IMR-90 (cell line): ENCODE results near the gene NELFCD. TPM values are rescaled to one million over a fixed set of nuclear protein-coding genes. Genes with fewer than 3 reads are reported as not detected.

Experiments used
- ATAC-seq: fragments of 200-7000 bp; cut with Tn5 transposase; 2 replicates; pipeline ENCODE4 v1.9.1; 2020; ENCODE audit warnings: low read depth, mild to moderate bottlenecking, moderate library complexity
- BruUV-seq: library from RNA; stranded (reverse); fragments of 400-500 nt; replicated peaks from 2 replicates; lab custom pipeline; 2021; lab: Mats Ljungman, UMichigan
- CTCF ChIA-PET: fragments of 300-600 bp; formaldehyde crosslinking; extraction: SDS; loops from one replicate; lab custom pipeline; 2021; ENCODE audit warnings: antibody characterized with exemption; lab: Yijun Ruan, JAX
- POLR2A ChIA-PET: fragments of 300-600 bp; sonication (Branson Sonifier 250); formaldehyde crosslinking; loops from one replicate; lab custom pipeline; 2022; ENCODE audit warnings: antibody characterized with exemption; ENCODE audit not compliant: unreplicated experiment; lab: Charles Lee
- DNase-seq: peaks from one replicate; pipeline ENCODE4 v3.0.0; 2013
- H2AFZ ChIP-seq: replicated peaks from 2 replicates; pipeline ENCODE3; 2013; ENCODE audit warnings: low read length, mild to moderate bottlenecking; ENCODE audit not compliant: poor library complexity
- H2AK5ac ChIP-seq: 2 replicates; pipeline ENCODE4 v1.6.1; 2013; ENCODE audit warnings: low read depth, low read length, inconsistent platforms
- H2AK9ac ChIP-seq: replicated peaks from 2 replicates; pipeline ENCODE3; 2013; ENCODE audit warnings: mild to moderate bottlenecking, low read depth, low read length, moderate library complexity; ENCODE audit not compliant: poor library complexity
- H2BK120ac ChIP-seq: 2 replicates; pipeline ENCODE4 v1.6.1; 2013; ENCODE audit warnings: low read depth, low read length, inconsistent platforms
- H2BK15ac ChIP-seq: 3 replicates; pipeline ENCODE4 v1.6.1; 2013; ENCODE audit warnings: low read depth, low read length, inconsistent platforms
- H2BK20ac ChIP-seq: 2 replicates; pipeline ENCODE4 v1.6.1; 2013; ENCODE audit warnings: low read depth, mild to moderate bottlenecking, inconsistent platforms, low read length, moderate library complexity
- H2BK5ac ChIP-seq: 2 replicates; pipeline ENCODE4 v1.6.1; 2013; ENCODE audit warnings: mild to moderate bottlenecking, low read depth, low read length, inconsistent platforms; ENCODE audit not compliant: poor library complexity, severe bottlenecking
- H3K14ac ChIP-seq: replicated peaks from 2 replicates; pipeline ENCODE4 v1.6.1; 2013; ENCODE audit warnings: low read depth, low read length, inconsistent platforms
- H3K18ac ChIP-seq: 2 replicates; pipeline ENCODE4 v1.6.1; 2013; ENCODE audit warnings: low read depth, low read length, control low read depth
- H3K23ac ChIP-seq: 2 replicates; pipeline ENCODE4 v1.6.1; 2013; ENCODE audit warnings: low read depth, low read length, inconsistent platforms
- H3K27ac ChIP-seq: 2 replicates; pipeline ENCODE4 v1.5.1; 2013; ENCODE audit warnings: mild to moderate bottlenecking, control low read depth, low read length; ENCODE audit not compliant: insufficient read depth
- H3K27me3 ChIP-seq: 2 replicates; pipeline ENCODE4 v1.6.1; 2013; ENCODE audit warnings: low read length; ENCODE audit not compliant: control insufficient read depth, insufficient read depth
- H3K36me3 ChIP-seq: 2 replicates; pipeline ENCODE4 v1.6.1; 2013; ENCODE audit warnings: low read length, mixed read lengths; ENCODE audit not compliant: control insufficient read depth, insufficient read depth
- H3K4ac ChIP-seq: 2 replicates; pipeline ENCODE4 v1.6.1; 2013; ENCODE audit warnings: low read depth, low read length, inconsistent platforms
- H3K4me1 ChIP-seq: 2 replicates; pipeline ENCODE4 v1.6.1; 2013; ENCODE audit warnings: low read length, mixed read lengths; ENCODE audit not compliant: control insufficient read depth, insufficient read depth
- H3K4me2 ChIP-seq: 2 replicates; pipeline ENCODE4 v1.6.1; 2013; ENCODE audit warnings: low read depth, mild to moderate bottlenecking, control low read depth, low read length, moderate library complexity
- H3K4me3 ChIP-seq: 2 replicates; pipeline ENCODE4 v1.5.1; 2013; ENCODE audit warnings: low read depth, mild to moderate bottlenecking, control low read depth, low read length, moderate library complexity; ENCODE audit not compliant: insufficient read depth
- H3K56ac ChIP-seq: 2 replicates; pipeline ENCODE4 v1.6.1; 2013; ENCODE audit warnings: low read length, inconsistent platforms; ENCODE audit not compliant: insufficient read depth; ENCODE audit errors: extremely low read depth
- H3K79me1 ChIP-seq, 2 experiments: 2 replicates each; pipeline ENCODE4 v1.6.1; 2013; ENCODE audit warnings: low read length in 2 of 2, inconsistent platforms in 1 of 2, low read depth in 1 of 2
- H3K9ac ChIP-seq: 2 replicates; pipeline ENCODE4 v1.6.1; 2013; ENCODE audit warnings: low read depth, low read length, control low read depth
- H3K9me1 ChIP-seq: 2 replicates; pipeline ENCODE4 v1.6.1; 2013; ENCODE audit warnings: low read length, inconsistent platforms; ENCODE audit not compliant: insufficient read depth
- H3K9me3 ChIP-seq: 2 replicates; pipeline ENCODE4 v1.6.1; 2013; ENCODE audit warnings: low read length; ENCODE audit not compliant: control insufficient read depth, insufficient read depth
- H4K20me1 ChIP-seq: 2 replicates; pipeline ENCODE4 v1.6.1; 2013; ENCODE audit warnings: low read length, inconsistent platforms; ENCODE audit not compliant: insufficient read depth
- H4K5ac ChIP-seq: 2 replicates; pipeline ENCODE4 v1.6.1; 2013; ENCODE audit warnings: mild to moderate bottlenecking, low read depth, low read length, control low read depth
- H4K8ac ChIP-seq, 2 experiments: 2 replicates each; pipeline ENCODE4 v1.6.1; 2013; ENCODE audit warnings: low read depth in 2 of 2, low read length in 2 of 2, control low read depth in 1 of 2, inconsistent platforms in 1 of 2
- H4K91ac ChIP-seq: 2 replicates; pipeline ENCODE4 v1.6.1; 2013; ENCODE audit warnings: low read depth, low read length, inconsistent platforms; ENCODE audit not compliant: insufficient read depth
- BHLHE40 ChIP-seq: fragments of 150-350 bp; IDR thresholded peaks from 2 replicates; pipeline ENCODE4 v1.6.1; 2016; ENCODE audit warnings: mild to moderate bottlenecking, low read depth, low read length
- CEBPB ChIP-seq: IDR thresholded peaks from 2 replicates; pipeline ENCODE4 v1.6.1; 2012; ENCODE audit warnings: low read depth, low read length, improper control_type of control experiment
- CHD1 ChIP-seq: IDR thresholded peaks from 2 replicates; pipeline ENCODE4 v1.6.1; 2012; ENCODE audit warnings: low read depth, low read length, improper control_type of control experiment
- FOS ChIP-seq: fragments of 150-350 bp; IDR thresholded peaks from 2 replicates; pipeline ENCODE4 v1.6.1; 2016; ENCODE audit warnings: low read depth, low read length
- NFE2L2 ChIP-seq: fragments of 150-350 bp; IDR thresholded peaks from 2 replicates; pipeline ENCODE4 v1.6.1; 2016; ENCODE audit warnings: low read depth, mild to moderate bottlenecking, low read length
- POLR2A ChIP-seq: IDR thresholded peaks from 2 replicates; pipeline ENCODE4 v1.6.1; 2012; ENCODE audit warnings: mild to moderate bottlenecking, low read depth, low read length
- RCOR1 ChIP-seq: IDR thresholded peaks from 2 replicates; pipeline ENCODE4 v1.6.1; 2012; ENCODE audit warnings: mild to moderate bottlenecking, low read length, improper control_type of control experiment; ENCODE audit not compliant: insufficient replicate concordance
- RFX5 ChIP-seq: IDR thresholded peaks from 2 replicates; pipeline ENCODE4 v1.8.0; 2012; ENCODE audit warnings: low read depth, mild to moderate bottlenecking, low read length, moderate library complexity
- USF2 ChIP-seq: fragments of 150-350 bp; IDR thresholded peaks from 2 replicates; pipeline ENCODE4 v1.6.1; 2017; ENCODE audit warnings: mild to moderate bottlenecking, antibody characterized with exemption, low read length, low read depth
- WGBS, 2 experiments: methylation state at CpG; one replicate each; pipeline versions ENCODE4 v1.1.5 to v1.1.7; 2013; ENCODE audit warnings: missing lambda C conversion rate in 2 of 2; ENCODE audit not compliant: insufficient read length in 1 of 2; ENCODE audit errors: extremely low coverage in 2 of 2; 5-methylcytosine and 5-hydroxymethylcytosine counted together
- dilution Hi-C: fragments of 300-500 bp; cut with HindIII; formaldehyde crosslinking; loops from one replicate; pipeline ENCODE4 v1.14.3; 2018; ENCODE audit warnings: low sequenced_read_pairs; ENCODE audit not compliant: unreplicated experiment
- in situ Hi-C: fragments of 300-500 bp; cut with MboI; formaldehyde crosslinking; loops from 3 replicates; pipeline ENCODE4 v1.14.3; 2019; ENCODE audit warnings: low sequenced_read_pairs, inconsistent platforms, mixed read lengths
- intact Hi-C: fragments of 100-400 bp; cut with micrococcal nuclease; formaldehyde crosslinking; loops from 2 replicates; pipeline ENCODE4 v1.10.0; 2022
- polyA plus RNA-seq, 3 experiments: library from polyadenylated mRNA; depleted of rRNA; stranded (reverse); fragments of >200 nt; gene quantifications; 2 replicates each; pipeline ENCODE4 v1.2.3, GENCODE V29; 2012; ENCODE audit warnings: low replicate concordance in 1 of 3
- total RNA-seq: library from RNA; depleted of rRNA; stranded (reverse); fragments of >200 nt; gene quantifications from 2 replicates; pipeline ENCODE4 v1.2.3, GENCODE V29; 2012

The NELFCD gene
- total and polyA plus RNA-seq, 2 of the 4 experiments (the other 2 are of a cell fraction): 88.9 to 94.1 TPM

GRCh38 chr20:59007665-59008511 is 26.8 kb downstream of the NELFCD start:
- ChIA-PET POLR2A (no interaction called here), CTCF (no interaction called here)
- H3K9me3 ChIP-seq: no peaks in the 10 kb centered on the region
- no peak overlapping the region for H3K4me2 ChIP-seq
- H2BK120ac ChIP-seq: no peak overlapping the region
- no peaks in the 10 kb centered on the region; the same call in 1 of the 2 replicates for H4K20me1 ChIP-seq
- no peak overlapping the region for H4K91ac ChIP-seq
- TF ChIP-seq BHLHE40 (no peak), RCOR1 (no peak), RFX5 (no peak), CHD1 (no peak), FOS (no peak), NFE2L2 (no peak), CEBPB (no peak), USF2 (no peak), POLR2A (no peak)
- no peak overlapping the region for H2BK20ac ChIP-seq
- H3K79me1 ChIP-seq: peaks cover 10 to 34% of the 10 kb centered on the region in 2 experiments; a peak in 3 of 4 replicates
- dilution Hi-C loops: no loop called here
- ATAC-seq: no peak
- H2BK5ac ChIP-seq: no peak overlapping the region
- intact Hi-C loops: no loop called here
- 89% methylated on average over 11 of the region's 24 CpGs; no CpG with 5 or more reads in 1 of the 2 experiments for WGBS, 2 experiments
- no peak for DNase-seq
- no peak overlapping the region for H3K56ac ChIP-seq
- no peak overlapping the region for H3K14ac ChIP-seq
- BruUV-seq: no TSS peak
- H3K27ac ChIP-seq: no peak overlapping the region
- no peak overlapping the region for H3K9ac ChIP-seq
- no peak overlapping the region for H3K23ac ChIP-seq
- H3K36me3 ChIP-seq: no peaks in the 10 kb centered on the region
- in situ Hi-C loops: no loop called here
- peak overlapping the region; percentile 94 for H2AFZ ChIP-seq
- peak overlapping the region; percentile 63 for H2AK9ac ChIP-seq
- H4K5ac ChIP-seq: peak overlapping the region; percentile 15; the same call in 1 of the 2 replicates
- no peaks in the 10 kb centered on the region for H3K27me3 ChIP-seq
- 0 out of 2 replicates have a peak overlapping the region, but pooled peaks have one; percentile 33 for H3K4ac ChIP-seq
- H2AK5ac ChIP-seq: no peak overlapping the region
- peak overlapping the region; percentile 47 to 70; a peak in 2 of 4 replicates for H4K8ac ChIP-seq
- no peak overlapping the region for H3K4me3 ChIP-seq
- H2BK15ac ChIP-seq: no peak overlapping the region
- H3K4me1 ChIP-seq: peaks cover 20% of the 10 kb centered on the region
- H3K9me1 ChIP-seq: peaks cover 15% of the 10 kb centered on the region; the same call in 1 of the 2 replicates
- no peak overlapping the region for H3K18ac ChIP-seq
